ENCODE data around the gene TPCN1.

The TPCN1 gene

DNA sequence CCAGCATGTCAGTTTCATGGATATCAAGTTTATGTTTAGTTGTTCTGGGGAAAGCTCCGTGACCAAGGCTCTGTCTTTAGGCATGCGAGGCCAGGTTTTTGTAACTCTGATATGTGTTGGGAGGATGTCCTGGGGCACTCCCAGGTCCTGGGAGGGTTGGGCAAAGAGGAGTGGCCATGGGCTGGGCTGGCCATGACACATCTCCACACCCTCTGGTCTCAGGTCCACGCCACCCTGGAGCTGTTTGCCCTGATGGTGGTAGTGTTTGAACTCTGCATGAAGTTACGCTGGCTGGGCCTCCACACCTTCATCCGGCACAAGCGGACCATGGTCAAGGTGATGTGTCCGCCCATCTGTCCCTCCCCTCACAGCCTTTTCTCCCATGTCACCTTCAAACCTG, 46.4 kb downstream of the TPCN1 start:
- peaks cover 7% of the 10 kb centered on the region; the same call in 1 of the 2 replicates for H3K4me1 ChIP-seq (ENCODE audit: control insufficient read depth, insufficient read depth, low read length)
- H3K27ac ChIP-seq (ENCODE audit: low read depth, low read length) = no peak overlapping the region
- no peak overlapping the region for H3K9ac ChIP-seq (ENCODE audit: low read length)
- no peaks in the 10 kb centered on the region for H3K27me3 ChIP-seq (ENCODE audit: control insufficient read depth, insufficient read depth, low read length)
- H3K4me3 ChIP-seq (ENCODE audit: low read depth, low read length) = no peak overlapping the region
- H3K36me3 ChIP-seq (ENCODE audit: control insufficient read depth, insufficient read depth, low read length) = peaks cover 33% of the 10 kb centered on the region
- no peaks in the 10 kb centered on the region for H3K9me3 ChIP-seq (ENCODE audit: control insufficient read depth, insufficient read depth, low read depth, low read length)

DNA sequence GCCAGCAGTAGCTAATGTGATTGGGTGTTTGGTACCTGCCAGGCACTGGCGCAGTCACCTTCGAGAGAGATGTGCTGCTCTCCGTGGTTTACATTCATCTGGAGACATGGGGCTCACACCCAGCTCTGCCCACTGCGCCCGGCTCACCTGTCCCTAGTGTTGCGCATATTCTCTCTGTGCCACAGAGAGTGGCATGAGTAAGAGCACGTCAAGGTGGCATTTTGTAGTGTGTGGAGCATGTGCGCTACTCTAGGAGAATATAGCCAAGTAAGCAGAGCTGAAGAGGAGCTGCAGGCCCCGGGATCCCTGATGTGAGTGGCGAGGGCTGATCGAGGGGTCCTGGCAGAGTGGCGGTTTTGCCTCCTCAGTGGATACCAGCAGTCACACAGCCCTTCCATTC, 46.9 kb downstream of the TPCN1 start:
- Histone ChIP-seq H3K4me1 (ENCODE audit: control insufficient read depth, insufficient read depth, low read length) (peaks cover 7% of the 10 kb centered on the region; the same call in 1 of the 2 replicates), H3K9ac (ENCODE audit: low read length) (no peak overlapping the region), H3K4me3 (ENCODE audit: low read depth, low read length) (no peak overlapping the region), H3K9me3 (ENCODE audit: control insufficient read depth, insufficient read depth, low read depth, low read length) (no peaks in the 10 kb centered on the region), H3K27ac (ENCODE audit: low read depth, low read length) (no peak overlapping the region), H3K36me3 (ENCODE audit: control insufficient read depth, insufficient read depth, low read length) (peaks cover 31% of the 10 kb centered on the region), H3K27me3 (ENCODE audit: control insufficient read depth, insufficient read depth, low read length) (no peaks in the 10 kb centered on the region)

DNA sequence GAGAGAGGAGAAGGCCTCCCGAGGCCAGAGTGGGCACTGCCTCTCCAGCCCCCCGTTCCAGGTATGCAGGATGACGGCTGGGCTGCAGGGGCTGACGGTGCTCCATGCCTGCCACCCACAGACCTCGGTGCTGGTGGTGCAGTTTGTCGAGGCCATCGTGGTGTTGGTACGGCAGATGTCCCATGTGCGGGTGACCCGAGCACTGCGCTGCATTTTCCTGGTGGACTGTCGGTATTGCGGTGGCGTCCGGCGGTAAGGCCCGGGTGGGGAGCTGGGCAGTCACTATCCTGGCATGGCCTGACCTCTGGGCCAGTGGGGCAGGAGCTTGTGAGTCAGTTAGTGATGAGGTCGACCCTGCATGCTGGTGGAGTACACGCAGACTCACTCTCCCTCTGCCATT, 47.4 kb downstream of the TPCN1 start:
- H3K27ac ChIP-seq (ENCODE audit: low read depth, low read length) = no peak overlapping the region
- H3K9me3 ChIP-seq (ENCODE audit: control insufficient read depth, insufficient read depth, low read depth, low read length) = no peaks in the 10 kb centered on the region
- H3K9ac ChIP-seq (ENCODE audit: low read length) = no peak overlapping the region
- no peaks in the 10 kb centered on the region for H3K27me3 ChIP-seq (ENCODE audit: control insufficient read depth, insufficient read depth, low read length)
- peaks cover 35% of the 10 kb centered on the region for H3K36me3 ChIP-seq (ENCODE audit: control insufficient read depth, insufficient read depth, low read length)
- no peak overlapping the region for H3K4me3 ChIP-seq (ENCODE audit: low read depth, low read length)
- peaks cover 7% of the 10 kb centered on the region; the same call in 1 of the 2 replicates for H3K4me1 ChIP-seq (ENCODE audit: control insufficient read depth, insufficient read depth, low read length)

DNA sequence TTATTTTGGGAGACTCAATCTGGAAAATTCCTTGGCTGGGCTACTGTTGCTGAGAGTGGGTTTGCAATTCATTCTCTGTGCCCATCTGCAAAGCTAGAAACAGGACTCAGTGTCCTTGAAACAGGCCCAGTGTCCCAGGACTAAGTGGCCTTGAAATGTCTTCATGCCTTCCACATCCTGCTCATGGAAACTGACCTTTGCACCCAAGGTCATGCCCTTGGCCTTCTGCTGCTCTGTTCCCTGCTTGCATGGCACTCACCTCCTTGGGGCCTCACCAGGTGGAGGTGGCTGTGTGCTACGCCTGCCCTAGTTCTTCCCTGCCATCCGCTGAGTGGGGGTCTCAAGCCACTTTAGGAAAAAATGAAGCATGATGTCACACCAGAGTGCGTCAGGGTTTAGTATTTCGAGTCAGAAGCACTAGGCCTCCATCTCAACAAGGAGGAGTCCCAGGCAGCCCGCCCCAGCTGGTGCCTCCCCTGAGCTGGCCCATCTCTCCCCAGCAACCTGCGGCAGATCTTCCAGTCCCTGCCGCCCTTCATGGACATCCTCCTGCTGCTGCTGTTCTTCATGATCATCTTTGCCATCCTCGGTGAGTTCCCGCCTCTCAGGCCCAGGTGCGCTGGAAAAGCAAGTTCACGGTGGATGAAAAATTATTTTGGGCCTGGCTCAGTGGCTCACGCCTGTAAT, 48.1 kb downstream of the TPCN1 start:
- Histone ChIP-seq H3K9me3 (ENCODE audit: control insufficient read depth, insufficient read depth, low read depth, low read length) (no peaks in the 10 kb centered on the region), H3K27ac (ENCODE audit: low read depth, low read length) (no peak overlapping the region), H3K9ac (ENCODE audit: low read length) (no peak overlapping the region), H3K4me3 (ENCODE audit: low read depth, low read length) (no peak overlapping the region), H3K4me1 (ENCODE audit: control insufficient read depth, insufficient read depth, low read length) (peaks cover 7% of the 10 kb centered on the region; the same call in 1 of the 2 replicates), H3K27me3 (ENCODE audit: control insufficient read depth, insufficient read depth, low read length) (no peaks in the 10 kb centered on the region), H3K36me3 (ENCODE audit: control insufficient read depth, insufficient read depth, low read length) (peaks cover 39% of the 10 kb centered on the region)

DNA sequence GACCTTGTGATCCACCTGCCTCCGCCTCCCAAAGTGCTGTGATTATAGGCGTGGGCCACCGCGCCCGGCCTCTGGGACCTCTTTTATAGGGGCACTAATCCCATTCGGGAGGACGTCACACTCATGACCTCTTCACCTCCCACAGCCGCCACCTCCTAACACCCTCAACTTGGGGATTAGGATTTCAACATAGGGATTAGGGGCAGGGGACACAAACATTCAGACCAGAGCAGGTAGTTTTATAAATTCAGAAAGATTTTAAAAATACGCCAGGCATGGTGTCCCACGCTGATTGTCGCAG, 49.4 kb downstream of the TPCN1 start:
- no peak overlapping the region for H3K4me3 ChIP-seq (ENCODE audit: low read depth, low read length)
- no peaks in the 10 kb centered on the region for H3K9me3 ChIP-seq (ENCODE audit: control insufficient read depth, insufficient read depth, low read depth, low read length)
- peaks cover 7% of the 10 kb centered on the region; the same call in 1 of the 2 replicates for H3K4me1 ChIP-seq (ENCODE audit: control insufficient read depth, insufficient read depth, low read length)
- peaks cover 42% of the 10 kb centered on the region for H3K36me3 ChIP-seq (ENCODE audit: control insufficient read depth, insufficient read depth, low read length)
- H3K9ac ChIP-seq (ENCODE audit: low read length) = no peak overlapping the region
- no peak overlapping the region for H3K27ac ChIP-seq (ENCODE audit: low read depth, low read length)
- no peaks in the 10 kb centered on the region for H3K27me3 ChIP-seq (ENCODE audit: control insufficient read depth, insufficient read depth, low read length)

DNA sequence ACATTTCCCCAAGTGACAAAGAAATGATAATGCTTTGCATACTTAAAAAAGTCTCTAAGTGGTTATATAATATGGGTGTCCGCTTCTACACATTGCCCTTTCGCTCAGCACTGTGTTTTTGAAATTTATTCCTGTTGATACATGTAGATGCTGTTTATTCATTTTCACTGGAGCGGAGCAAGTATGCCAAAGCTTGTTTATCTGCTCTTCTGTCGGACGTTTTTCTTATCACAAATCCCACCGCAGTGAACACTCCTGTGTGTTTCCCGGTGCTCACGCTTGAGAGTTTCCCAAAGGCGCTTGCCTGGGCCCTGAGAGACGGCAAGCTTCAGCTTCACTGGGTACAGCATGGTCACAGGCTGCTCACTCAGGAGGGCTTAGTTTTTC, 50.2 kb downstream of the TPCN1 start:
- Histone ChIP-seq H3K27ac (ENCODE audit: low read depth, low read length) (no peak overlapping the region; the same call in 1 of the 2 replicates), H3K9me3 (ENCODE audit: control insufficient read depth, insufficient read depth, low read depth, low read length) (no peaks in the 10 kb centered on the region), H3K4me3 (ENCODE audit: low read depth, low read length) (no peak overlapping the region), H3K9ac (ENCODE audit: low read length) (no peak overlapping the region), H3K4me1 (ENCODE audit: control insufficient read depth, insufficient read depth, low read length) (peaks cover 7% of the 10 kb centered on the region; the same call in 1 of the 2 replicates), H3K27me3 (ENCODE audit: control insufficient read depth, insufficient read depth, low read length) (no peaks in the 10 kb centered on the region), H3K36me3 (ENCODE audit: control insufficient read depth, insufficient read depth, low read length) (peaks cover 40% of the 10 kb centered on the region)

DNA sequence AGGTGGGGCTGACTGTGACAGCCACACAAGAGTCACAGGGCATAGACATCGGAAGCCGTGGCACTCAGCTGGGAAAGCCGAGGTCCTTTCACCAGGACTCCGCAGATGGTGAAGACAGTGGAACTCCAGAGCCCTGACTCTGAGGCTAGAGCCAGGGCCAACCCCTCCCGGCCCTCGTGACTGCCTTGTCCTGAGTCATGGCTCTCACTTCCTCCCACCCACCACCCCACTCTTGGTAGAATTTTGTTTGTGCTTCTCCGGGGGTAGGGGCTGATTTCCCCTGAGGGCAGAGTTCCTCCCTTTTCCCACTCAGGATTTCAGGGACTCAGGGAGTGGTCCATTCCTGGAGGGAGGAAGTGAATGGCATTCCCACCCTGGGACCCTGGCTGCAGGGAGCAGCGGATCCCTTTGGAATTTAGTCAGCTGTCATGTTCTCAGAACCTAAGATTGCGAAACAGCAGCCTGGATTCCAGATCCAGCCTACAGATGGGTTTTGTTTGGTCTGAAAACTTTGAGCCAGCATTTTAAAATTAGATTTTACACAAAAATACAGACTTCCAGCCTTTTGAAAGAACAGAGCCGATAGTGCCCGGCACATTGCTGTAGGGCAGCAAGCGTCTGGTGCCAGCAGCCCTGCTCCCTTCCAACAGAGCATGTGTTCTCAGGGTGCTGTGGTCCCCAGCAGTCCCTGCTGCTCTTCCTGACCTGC, 50.7 kb downstream of the TPCN1 start:
- Histone ChIP-seq H3K4me3 (ENCODE audit: low read depth, low read length) (no peak overlapping the region), H3K36me3 (ENCODE audit: control insufficient read depth, insufficient read depth, low read length) (peaks cover 38% of the 10 kb centered on the region), H3K9ac (ENCODE audit: low read length) (no peak overlapping the region), H3K4me1 (ENCODE audit: control insufficient read depth, insufficient read depth, low read length) (peaks cover 7% of the 10 kb centered on the region; the same call in 1 of the 2 replicates), H3K9me3 (ENCODE audit: control insufficient read depth, insufficient read depth, low read depth, low read length) (no peaks in the 10 kb centered on the region), H3K27me3 (ENCODE audit: control insufficient read depth, insufficient read depth, low read length) (no peaks in the 10 kb centered on the region), H3K27ac (ENCODE audit: low read depth, low read length) (no peak overlapping the region; the same call in 1 of the 2 replicates)

DNA sequence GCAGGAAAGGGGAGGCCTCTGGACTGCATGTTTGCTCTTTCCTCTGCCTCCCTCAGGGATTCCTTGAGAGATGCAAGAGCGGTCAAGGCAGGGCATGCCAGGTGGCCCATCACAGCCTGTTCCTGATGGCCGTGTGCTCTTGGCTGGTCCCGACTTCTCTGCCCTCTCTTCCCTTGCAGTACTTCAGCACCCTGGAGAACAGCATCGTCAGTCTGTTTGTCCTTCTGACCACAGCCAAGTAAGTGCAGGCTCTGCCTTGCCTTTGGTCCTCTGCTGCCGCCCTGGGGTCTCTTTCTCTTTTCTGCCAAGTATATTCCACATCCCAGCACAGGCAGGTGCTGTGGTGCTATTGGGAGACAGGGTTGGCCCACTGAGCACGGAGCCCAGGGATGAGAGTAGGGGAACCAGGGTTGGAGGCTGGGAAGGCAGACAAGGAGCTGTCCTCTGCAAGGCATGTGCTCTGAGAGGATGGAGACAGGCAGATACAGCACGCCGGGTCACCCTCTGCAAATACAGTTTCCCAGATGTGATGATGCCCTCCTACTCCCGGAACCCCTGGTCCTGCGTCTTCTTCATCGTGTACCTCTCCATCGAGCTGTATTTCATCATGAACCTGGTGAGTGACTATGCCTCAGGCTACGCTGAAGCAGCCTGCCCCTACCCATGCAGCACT, 51.9 kb downstream of the TPCN1 start:
- no peak overlapping the region for H3K4me3 ChIP-seq (ENCODE audit: low read depth, low read length)
- H3K36me3 ChIP-seq (ENCODE audit: control insufficient read depth, insufficient read depth, low read length) = peaks cover 40% of the 10 kb centered on the region
- no peaks in the 10 kb centered on the region for H3K9me3 ChIP-seq (ENCODE audit: control insufficient read depth, insufficient read depth, low read depth, low read length)
- H3K27me3 ChIP-seq (ENCODE audit: control insufficient read depth, insufficient read depth, low read length) = no peaks in the 10 kb centered on the region
- H3K4me1 ChIP-seq (ENCODE audit: control insufficient read depth, insufficient read depth, low read length) = peaks cover 7% of the 10 kb centered on the region; the same call in 1 of the 2 replicates
- H3K9ac ChIP-seq (ENCODE audit: low read length) = no peak overlapping the region
- no peak overlapping the region for H3K27ac ChIP-seq (ENCODE audit: low read depth, low read length)

DNA sequence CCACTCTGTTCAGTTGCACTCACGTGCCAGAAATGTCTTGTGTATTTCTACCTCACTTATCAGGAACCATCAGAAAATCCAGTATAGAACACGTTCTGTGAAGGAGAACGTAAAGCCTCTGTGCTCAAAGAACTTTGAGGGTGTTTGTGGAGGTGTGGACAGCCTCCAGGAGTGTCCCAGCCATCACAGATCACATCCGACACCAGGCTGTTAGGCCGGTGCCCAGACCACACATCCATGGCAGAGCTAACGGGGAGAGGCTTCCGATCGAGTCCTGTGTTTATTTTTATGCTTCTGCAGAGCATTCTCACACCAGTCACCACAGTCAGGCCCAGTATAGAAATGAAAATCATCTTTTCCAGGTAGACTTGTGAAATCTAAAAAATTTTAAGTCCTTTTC, 53.6 kb downstream of the TPCN1 start:
- Histone ChIP-seq H3K4me1 (ENCODE audit: control insufficient read depth, insufficient read depth, low read length) (peaks cover 7% of the 10 kb centered on the region; the same call in 1 of the 2 replicates), H3K36me3 (ENCODE audit: control insufficient read depth, insufficient read depth, low read length) (peaks cover 31% of the 10 kb centered on the region), H3K27me3 (ENCODE audit: control insufficient read depth, insufficient read depth, low read length) (no peaks in the 10 kb centered on the region), H3K27ac (ENCODE audit: low read depth, low read length) (no peak overlapping the region), H3K9me3 (ENCODE audit: control insufficient read depth, insufficient read depth, low read depth, low read length) (no peaks in the 10 kb centered on the region), H3K4me3 (ENCODE audit: low read depth, low read length) (no peak overlapping the region), H3K9ac (ENCODE audit: low read length) (no peak overlapping the region)

DNA sequence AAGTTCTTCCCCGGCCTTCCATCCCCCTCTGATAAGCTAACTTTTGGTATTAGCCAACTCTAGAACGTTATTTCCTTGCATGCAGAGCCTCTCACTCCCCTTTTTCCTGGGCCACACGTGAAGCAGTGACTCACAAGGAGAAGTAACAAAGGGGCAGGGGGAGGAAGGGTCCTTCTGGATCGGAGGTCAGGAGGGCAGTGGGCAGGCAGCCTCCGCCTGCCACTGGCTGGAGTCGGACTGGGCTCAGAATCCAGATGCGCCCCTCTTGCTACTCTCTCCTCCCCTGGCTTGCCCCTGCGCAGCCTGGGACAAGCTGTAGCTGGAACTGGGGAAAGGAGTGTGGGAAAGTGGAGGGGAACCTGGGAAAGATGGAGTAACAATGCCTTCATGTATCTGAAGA, 55.0 kb downstream of the TPCN1 start:
- no peaks in the 10 kb centered on the region for H3K9me3 ChIP-seq (ENCODE audit: control insufficient read depth, insufficient read depth, low read depth, low read length)
- H3K4me3 ChIP-seq (ENCODE audit: low read depth, low read length) = no peak overlapping the region
- H3K9ac ChIP-seq (ENCODE audit: low read length) = no peak overlapping the region
- H3K27ac ChIP-seq (ENCODE audit: low read depth, low read length) = no peak overlapping the region
- H3K4me1 ChIP-seq (ENCODE audit: control insufficient read depth, insufficient read depth, low read length) = peaks cover 7% of the 10 kb centered on the region; the same call in 1 of the 2 replicates
- peaks cover 34% of the 10 kb centered on the region for H3K36me3 ChIP-seq (ENCODE audit: control insufficient read depth, insufficient read depth, low read length)
- no peaks in the 10 kb centered on the region for H3K27me3 ChIP-seq (ENCODE audit: control insufficient read depth, insufficient read depth, low read length)

DNA sequence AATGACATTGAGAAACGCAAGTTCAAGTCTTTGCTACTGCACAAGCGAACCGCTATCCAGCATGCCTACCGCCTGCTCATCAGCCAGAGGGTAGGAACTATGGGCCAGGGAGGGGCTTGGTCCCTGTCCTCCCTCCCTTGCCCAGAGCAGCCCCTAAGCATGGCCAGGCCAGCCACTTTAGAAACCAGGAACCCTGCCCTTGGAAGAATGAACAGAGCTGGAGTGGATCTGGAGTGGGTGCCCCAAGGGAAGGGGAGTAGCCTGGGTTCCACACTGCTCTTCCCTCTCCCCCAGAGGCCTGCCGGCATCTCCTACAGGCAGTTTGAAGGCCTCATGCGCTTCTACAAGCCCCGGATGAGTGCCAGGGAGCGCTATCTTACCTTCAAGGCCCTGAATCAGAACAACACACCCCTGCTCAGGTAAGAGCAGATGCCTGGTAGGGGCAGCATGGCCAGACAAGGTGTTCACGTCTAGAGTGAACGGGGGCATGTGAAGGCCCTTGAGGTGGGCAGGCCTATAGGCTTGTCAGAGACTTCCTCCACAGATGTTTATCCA, 55.8 kb downstream of the TPCN1 start:
- Histone ChIP-seq H3K27ac (ENCODE audit: low read depth, low read length) (no peak overlapping the region), H3K4me1 (ENCODE audit: control insufficient read depth, insufficient read depth, low read length) (peaks cover under 1% of the 10 kb centered on the region; the same call in 1 of the 2 replicates), H3K27me3 (ENCODE audit: control insufficient read depth, insufficient read depth, low read length) (no peaks in the 10 kb centered on the region), H3K4me3 (ENCODE audit: low read depth, low read length) (no peak overlapping the region), H3K9me3 (ENCODE audit: control insufficient read depth, insufficient read depth, low read depth, low read length) (no peaks in the 10 kb centered on the region), H3K36me3 (ENCODE audit: control insufficient read depth, insufficient read depth, low read length) (peaks cover 34% of the 10 kb centered on the region), H3K9ac (ENCODE audit: low read length) (no peak overlapping the region)

Data from HUES6 (cell line).